B cell (primary cell): ENCODE results near the gene RRBP1. TPM values are rescaled to one million over a fixed set of nuclear protein-coding genes. Genes with fewer than 3 reads are reported as not detected.

Source experiments
- ATAC-seq: fragments of 200-7000 bp; cut with Tn5 transposase; one replicate; pipeline ENCODE4 v1.10.0; 2021; ENCODE audit warnings: low read depth, mild to moderate bottlenecking, moderate number of reproducible peaks, moderate library complexity
- CTCF ChIA-PET: fragments of 350-600 bp; sonication (Branson Sonifier 250); formaldehyde crosslinking; loops from one replicate; lab custom pipeline; 2021; ENCODE audit warnings: antibody characterized with exemption, inconsistent platforms; lab: Charles Lee
- POLR2A ChIA-PET: fragments of 350-600 bp; sonication (Branson Sonifier 250); formaldehyde crosslinking; loops from one replicate; lab custom pipeline; 2021; ENCODE audit warnings: antibody characterized with exemption; lab: Charles Lee
- DNase-seq: peaks from one replicate; pipeline ENCODE4 v3.0.0; 2013
- H2AFZ ChIP-seq: 2 replicates; pipeline ENCODE4 v1.6.1; 2012; ENCODE audit warnings: mild to moderate bottlenecking, low read depth, low read length; ENCODE audit not compliant: insufficient read depth, poor library complexity, severe bottlenecking
- H3K27ac ChIP-seq, 2 donors: 1 replicate in 1 of 2; 2 replicates in 1 of 2; pipeline ENCODE4 v1.5.1; 2012 to 2013; ENCODE audit warnings: low read length in 2 of 2, mild to moderate bottlenecking in 2 of 2, moderate library complexity in 1 of 2
- H3K27me3 ChIP-seq, 4 experiments: fragments of 200-600 bp in 1 of 4; sonication (generic) in 1 of 4; replicated peaks in 1 of 4; 1 replicate in 2 of 4; 2 replicates in 2 of 4; pipeline versions ENCODE4 v1.6.1 to v1.7.0; 2013 to 2016; ENCODE audit warnings: low read length in 3 of 4, mild to moderate bottlenecking in 2 of 4, mixed read lengths in 1 of 4, moderate library complexity in 1 of 4; ENCODE audit not compliant: insufficient read depth in 4 of 4, control insufficient read depth in 3 of 4; ENCODE audit errors: control extremely low read depth in 1 of 4
- H3K36me3 ChIP-seq, 2 experiments: replicated peaks in 1 of 2; 1 replicate in 1 of 2; 2 replicates in 1 of 2; pipeline versions ENCODE4 v1.6.1 to v1.7.1; 2013; ENCODE audit warnings: low read length in 1 of 2; ENCODE audit not compliant: insufficient read depth in 2 of 2, control insufficient read depth in 1 of 2; ENCODE audit errors: control extremely low read depth in 1 of 2, extremely low read depth in 1 of 2
- H3K4me1 ChIP-seq, 2 donors: fragments of 200-600 bp in 1 of 2; sonication (generic) in 1 of 2; 1 replicate in 1 of 2; 2 replicates in 1 of 2; pipeline versions ENCODE4 v1.5.1 to v1.6.1; 2013 to 2017; ENCODE audit warnings: low read length in 2 of 2; ENCODE audit not compliant: control insufficient read depth in 2 of 2, insufficient read depth in 2 of 2
- H3K4me2 ChIP-seq: replicated peaks from 2 replicates; pipeline ENCODE3; 2012; ENCODE audit warnings: mild to moderate bottlenecking, low read depth, low read length; ENCODE audit not compliant: poor library complexity, severe bottlenecking
- H3K4me3 ChIP-seq, 5 experiments: fragments of 200-600 bp in 1 of 5; sonication (generic) in 1 of 5; 1 replicate in 3 of 5; 2 replicates in 2 of 5; pipeline versions ENCODE4 v1.5.1 to v1.7.0; 2011 to 2016; ENCODE audit warnings: low read length in 4 of 5, mild to moderate bottlenecking in 4 of 5, low read depth in 2 of 5, control low read depth in 1 of 5, moderate library complexity in 1 of 5; ENCODE audit not compliant: insufficient read depth in 1 of 5; ENCODE audit errors: control extremely low read depth in 1 of 5, extremely low read depth in 1 of 5
- H3K79me2 ChIP-seq: fragments of 200-600 bp; sonication (generic); one replicate; pipeline ENCODE4 v1.6.0; 2016; ENCODE audit warnings: low read length; ENCODE audit not compliant: control insufficient read depth, insufficient read depth
- H3K9ac ChIP-seq: fragments of 200-600 bp; sonication (generic); 2 replicates; pipeline ENCODE4 v1.6.1; 2017; ENCODE audit warnings: mild to moderate bottlenecking, low read length, moderate library complexity
- H3K9me3 ChIP-seq, 3 donors: one replicate each; pipeline versions ENCODE4 v1.6.1 to v1.7.1; 2013; ENCODE audit warnings: low read length in 2 of 3; ENCODE audit not compliant: control insufficient read depth in 2 of 3, insufficient read depth in 1 of 3; ENCODE audit errors: control extremely low read depth in 1 of 3
- H4K20me1 ChIP-seq: 2 replicates; pipeline ENCODE4 v1.6.0; 2012; ENCODE audit warnings: mild to moderate bottlenecking, low read length; ENCODE audit not compliant: insufficient read depth, control insufficient read depth, poor library complexity, severe bottlenecking
- H3K27ac Mint-ChIP-seq: one replicate; pipeline ENCODE4 v1.8.0; 2021; ENCODE audit warnings: mixed read lengths
- H3K27me3 Mint-ChIP-seq: one replicate; pipeline ENCODE4 v1.8.0; 2021; ENCODE audit warnings: mixed read lengths
- H3K4me1 Mint-ChIP-seq: one replicate; pipeline ENCODE4 v1.8.0; 2021; ENCODE audit warnings: mixed read lengths
- H3K4me3 Mint-ChIP-seq: one replicate; pipeline ENCODE4 v1.8.0; 2021; ENCODE audit warnings: mixed read lengths
- H3K9me3 Mint-ChIP-seq: one replicate; pipeline ENCODE4 v1.8.0; 2022; ENCODE audit warnings: mixed read lengths; ENCODE audit not compliant: insufficient read depth
- CTCF ChIP-seq: fragments of 200-600 bp; IDR thresholded peaks from one replicate; pipeline ENCODE4 v1.8.0; 2022; ENCODE audit warnings: antibody characterized with exemption, mild to moderate bottlenecking
- EZH2 ChIP-seq: IDR thresholded peaks from 2 replicates; pipeline ENCODE4 v1.6.1; 2012; ENCODE audit warnings: borderline replicate concordance, low read depth, mild to moderate bottlenecking, moderate library complexity, low read length; ENCODE audit not compliant: insufficient read depth, poor library complexity, severe bottlenecking
- WGBS: methylation state at CpG from one replicate; pipeline ENCODE4 v1.1.5; 2013; ENCODE audit warnings: missing lambda C conversion rate; ENCODE audit not compliant: insufficient coverage; 5-methylcytosine and 5-hydroxymethylcytosine counted together
- intact Hi-C: fragments of 100-400 bp; cut with micrococcal nuclease; formaldehyde crosslinking; loops from one replicate; pipeline ENCODE4 v1.10.0; 2022
- polyA plus RNA-seq: library from polyadenylated mRNA; depleted of rRNA; stranded (reverse); fragments of >200 nt; gene quantifications from 2 replicates; pipeline ENCODE4 v1.2.3, GENCODE V29; 2012
- total RNA-seq, 2 donors: library from RNA; stranded (reverse); fragments of 120-200 nt in 1 of 2; gene quantifications; 1 replicate in 1 of 2; 2 replicates in 1 of 2; pipeline versions ENCODE4 v1.2.3 to v1.2.4, GENCODE V29; 2013 to 2022

The RRBP1 gene
- total and polyA plus RNA-seq, 2 donors (not counting 1 experiment from before 2014, with no cell fraction given): 10.9 to 27.5 TPM

GRCh38 chr20:17612287-17612991 lies 69.6 kb downstream of the RRBP1 start:
- 53% methylated on average over 16 of the region's 16 CpGs for WGBS
- intact Hi-C loops: no loop called here
- no peak for ATAC-seq

More at GRCh38 chr20:17612287-17612991, 69.6 kb downstream of the RRBP1 start:
- no peaks in the 10 kb centered on the region for H3K79me2 ChIP-seq
- Mint-ChIP-seq H3K27me3 (no peaks in the 10 kb centered on the region), H3K9me3 (no peaks in the 10 kb centered on the region), H3K4me3 (no peak overlapping the region), H3K4me1 (peaks cover 19% of the 10 kb centered on the region), H3K27ac (peak overlapping the region; percentile 59)
- CTCF ChIA-PET: interaction anchor here (1.0 kb wide), 1 partner anchor 107 kb away, joined by 3 read pairs; no protein-coding TSS in a partner anchor
- POLR2A ChIA-PET: no interaction called here
- H3K4me2 ChIP-seq: no peak overlapping the region
- H3K27ac ChIP-seq: no peak overlapping the region
- H2AFZ ChIP-seq: no peak overlapping the region
- no peak for DNase-seq
- TF ChIP-seq CTCF (no peak), EZH2 (no peak)
- H3K4me3 ChIP-seq: no peak overlapping the region
- H3K27me3 ChIP-seq: no peaks in the 10 kb centered on the region
- peaks cover 14 to 28% of the 10 kb centered on the region in 2 donors for H3K4me1 ChIP-seq
- H4K20me1 ChIP-seq: no peaks in the 10 kb centered on the region
- H3K36me3 ChIP-seq: peaks cover 0 to 8% of the 10 kb centered on the region in 2 experiments
- no peaks in the 10 kb centered on the region for H3K9me3 ChIP-seq
- no peak overlapping the region for H3K9ac ChIP-seq
